GM19397 (cell line): ENCODE data around the gene ERH.

Source experiments
- ATAC-seq: cut with Tn5 transposase; IDR thresholded peaks from one replicate; pipeline ENCODE4 v1.9.1; 2021; ENCODE audit warnings: mild to moderate bottlenecking, moderate library complexity; ENCODE audit not compliant: unreplicated experiment

The ERH gene

DNA sequence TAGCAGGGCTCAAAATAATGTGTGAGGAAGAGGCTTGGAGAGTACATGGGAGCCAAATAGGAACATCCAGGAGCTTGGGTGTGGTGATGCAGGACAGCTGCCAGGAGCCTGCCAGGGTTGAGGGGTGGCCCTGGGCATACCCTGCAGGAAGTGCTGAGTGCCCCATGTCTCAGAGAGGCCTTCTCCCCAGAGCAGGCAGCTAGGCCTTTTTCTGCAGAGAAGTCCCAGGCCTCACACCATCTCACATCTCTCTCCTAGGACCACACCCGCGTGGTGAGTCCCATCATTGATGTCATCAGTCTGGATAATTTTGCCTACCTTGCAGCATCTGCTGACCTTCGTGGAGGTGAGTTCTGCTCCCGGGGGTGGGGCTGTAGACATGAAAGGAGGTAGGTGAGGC, 66.9 kb downstream of the ERH start:
- ATAC-seq, result no peak
